DMS 273 (cell line): Measurements from ENCODE around the gene USP38.
"Not testable (repeated sequence)": the region's sequence is repeated elsewhere in the genome, so short reads cannot be mapped to it uniquely, and the experiment has no call there.

Source experiments
- DNase-seq: peaks from one replicate; lab custom pipeline; 2025; ENCODE audit not compliant: unreplicated experiment; lab: John Stamatoyannopoulos, UW

Gene USP38

DNA sequence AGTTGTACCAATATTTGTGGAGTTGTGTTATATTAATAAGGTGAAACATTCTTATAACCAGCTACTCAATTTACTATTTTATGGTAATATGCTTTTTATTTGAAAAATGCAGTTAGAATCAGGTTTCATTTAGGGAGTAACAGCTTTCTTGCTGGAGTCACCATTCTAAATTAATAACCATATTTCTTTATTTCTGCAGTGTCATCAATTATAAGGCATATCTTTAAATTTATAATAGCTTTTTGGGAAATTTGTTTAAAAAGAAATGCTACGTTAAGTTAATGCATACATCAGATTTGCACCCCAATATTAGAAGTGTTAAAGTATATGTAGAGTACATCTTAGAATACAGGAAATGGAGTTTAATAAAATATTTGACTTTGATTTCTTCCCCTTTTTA, 18.9 kb downstream of the USP38 start:
- DNase-seq = no peak

DNA sequence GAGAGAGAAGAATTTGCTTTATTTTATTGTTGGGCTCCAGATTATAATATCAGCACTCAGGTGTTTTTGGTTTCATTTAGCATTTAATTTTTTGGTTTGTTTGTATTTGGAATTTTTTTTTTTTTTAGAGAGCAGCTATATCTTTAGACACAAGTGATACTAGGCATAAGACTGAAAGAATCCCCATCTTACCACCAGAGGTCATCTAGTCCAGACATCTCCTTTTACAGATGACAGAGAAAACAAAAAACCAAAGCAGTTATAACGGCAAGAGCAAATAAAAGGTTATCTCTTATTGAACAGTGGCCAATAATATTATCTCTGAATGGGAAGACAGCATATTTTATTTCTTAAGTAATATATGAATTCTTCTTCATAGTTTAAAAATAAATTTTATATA, 22.8 kb downstream of the USP38 start:
- peak; percentile 23 for DNase-seq

DNA sequence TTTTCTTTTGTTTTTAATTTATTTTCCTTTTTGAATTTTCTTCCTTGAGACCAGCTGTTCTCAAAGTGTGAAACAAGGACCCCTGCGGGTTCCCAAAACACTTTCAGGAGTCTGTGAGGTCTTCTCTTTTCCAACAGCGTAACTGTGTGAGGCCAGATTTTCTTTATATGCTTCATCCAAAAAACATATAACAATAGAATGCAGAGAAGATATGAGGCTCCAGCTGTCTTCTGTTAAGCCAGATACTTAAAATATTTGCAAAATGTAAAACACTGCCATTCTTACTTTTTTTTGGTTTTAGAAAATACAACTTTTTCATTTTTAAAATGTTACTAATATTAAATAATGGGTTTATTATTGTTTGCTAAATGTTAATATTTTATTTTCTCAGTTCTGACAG, 27.8 kb downstream of the USP38 start:
- no peak for DNase-seq

DNA sequence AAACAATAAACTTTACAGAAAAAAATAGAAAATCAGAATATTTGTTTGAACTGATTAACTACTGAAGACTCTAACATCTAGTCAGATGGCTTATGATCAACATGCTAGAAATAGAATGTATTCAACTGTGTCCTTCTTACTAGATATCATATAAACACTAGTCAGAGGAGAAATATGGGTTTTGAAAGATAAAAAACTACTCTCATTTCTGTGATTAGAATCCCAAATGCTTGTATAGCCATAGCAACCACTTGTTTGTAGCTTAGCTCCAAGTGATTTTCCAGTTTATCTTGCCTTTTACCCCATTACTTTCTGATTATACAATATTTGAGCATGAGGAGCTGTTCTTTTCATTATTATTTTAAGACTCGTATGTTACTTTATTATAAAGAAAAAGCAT, 31.2 kb downstream of the USP38 start:
- no peak for DNase-seq

DNA sequence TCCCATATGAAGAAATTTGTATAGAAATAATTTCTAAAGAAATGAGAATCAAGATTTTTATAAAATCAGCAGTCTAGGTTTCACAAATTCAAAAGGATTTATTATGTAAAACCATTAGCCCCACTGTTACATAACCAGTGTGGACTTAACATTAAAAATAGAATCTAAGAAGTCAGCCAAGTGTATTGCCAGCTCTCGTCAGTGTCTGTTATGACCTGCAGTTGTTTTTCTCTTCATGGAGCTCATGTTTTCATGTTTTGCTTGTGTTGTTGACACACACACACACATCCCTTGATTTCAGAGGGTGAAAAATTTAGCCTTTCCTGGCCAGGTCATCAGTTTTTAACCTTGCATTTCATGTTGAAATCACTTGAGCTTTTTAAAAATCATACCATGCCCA, 39.5 kb downstream of the USP38 start:
- no peak for DNase-seq

DNA sequence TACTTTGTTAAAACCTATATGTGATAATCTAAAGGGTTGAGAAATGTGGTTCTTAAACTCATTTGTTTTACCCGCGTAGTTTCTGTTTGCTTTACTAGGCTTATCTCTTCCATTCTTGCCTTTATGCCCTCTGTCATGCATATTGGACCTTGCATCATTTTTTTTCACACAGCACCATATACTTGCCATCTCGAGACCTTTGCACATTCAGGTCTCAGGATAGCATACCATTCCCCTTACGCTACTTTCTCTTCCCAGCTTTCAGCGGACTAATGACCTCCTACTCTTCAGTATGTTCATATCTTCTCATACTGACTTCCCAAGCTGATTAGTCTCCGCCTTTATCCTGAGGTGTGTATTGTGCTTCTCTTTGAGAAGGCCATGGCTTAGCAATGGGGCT, 40.5 kb downstream of the USP38 start:
- DNase-seq = no peak

DNA sequence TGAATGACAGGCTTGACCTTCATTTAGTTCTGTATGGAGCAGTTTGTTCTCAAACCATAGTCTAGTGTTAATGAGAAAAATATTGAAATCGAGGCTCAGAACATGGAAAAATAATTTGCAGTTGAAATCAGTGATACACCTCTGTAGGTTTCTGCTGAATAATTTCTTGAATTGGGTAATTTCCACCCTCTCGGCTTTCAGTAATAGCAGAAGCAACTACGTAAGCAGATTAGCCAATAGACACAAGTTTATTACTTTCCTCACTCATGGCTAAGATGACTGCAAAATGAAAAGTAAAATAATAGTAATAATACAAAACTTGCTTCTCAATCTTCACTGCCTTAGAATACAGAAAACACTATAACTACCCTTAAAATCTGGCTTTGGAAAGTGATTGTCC, 46.0 kb downstream of the USP38 start:
- DNase-seq = no peak

DNA sequence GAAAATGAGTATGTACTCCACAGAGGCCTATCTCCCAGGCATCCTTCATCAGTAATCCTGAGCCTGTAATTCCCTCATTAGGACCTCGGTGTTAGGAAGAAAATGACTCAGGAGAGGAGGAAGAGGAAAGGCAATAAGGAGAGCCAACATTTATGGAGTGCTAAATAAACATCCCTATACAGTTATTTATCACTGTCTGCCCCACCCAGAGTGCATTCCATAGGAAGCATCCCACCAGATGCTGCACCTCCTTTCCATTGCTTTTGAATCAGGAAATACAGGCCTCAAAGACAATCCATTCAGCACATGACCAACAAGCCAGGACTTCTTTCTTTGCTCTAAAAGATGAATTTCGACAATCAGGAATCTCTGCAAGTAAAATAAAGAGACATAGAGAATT, 47.6 kb downstream of the USP38 start:
- DNase-seq = no peak

DNA sequence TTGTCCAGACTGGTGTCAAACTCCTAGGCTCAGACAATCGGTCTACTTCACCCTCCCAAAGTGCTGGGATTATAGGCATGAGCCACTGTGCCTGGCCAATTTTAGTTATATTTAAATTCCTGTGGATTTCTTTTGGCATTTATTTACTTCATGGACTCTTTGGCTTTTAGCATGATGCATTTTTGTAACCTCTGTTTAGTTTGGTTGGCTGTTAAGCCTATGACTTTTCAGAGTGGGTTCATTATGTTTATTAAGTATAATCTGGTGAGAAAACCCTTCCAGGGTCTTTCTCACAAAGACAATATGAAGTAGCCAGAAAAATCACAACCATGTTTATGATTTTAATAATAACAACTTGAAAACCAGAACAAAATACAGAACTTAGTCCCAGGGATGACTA, 49.4 kb downstream of the USP38 start:
- DNase-seq = no peak

DNA sequence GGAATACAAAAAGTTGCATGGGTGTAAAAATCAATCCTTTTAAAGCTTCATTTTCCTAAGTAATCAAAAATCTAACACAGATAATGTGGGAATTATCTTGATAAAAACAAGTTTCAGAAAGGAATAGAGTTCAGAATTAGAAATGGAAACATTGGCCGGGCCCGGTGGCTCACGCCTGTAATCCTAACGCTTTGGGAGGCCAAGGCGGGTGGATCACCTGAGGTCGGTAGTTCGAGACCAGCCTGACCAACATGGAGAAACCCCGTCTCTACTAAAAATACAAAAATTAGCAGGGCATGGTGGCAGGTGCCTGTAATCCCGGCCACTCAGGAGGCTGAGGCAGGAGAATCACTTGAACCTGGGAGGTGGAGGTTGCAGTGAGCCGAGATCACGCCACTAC, 52.5 kb downstream of the USP38 start:
- not testable (repeated sequence) for DNase-seq

DNA sequence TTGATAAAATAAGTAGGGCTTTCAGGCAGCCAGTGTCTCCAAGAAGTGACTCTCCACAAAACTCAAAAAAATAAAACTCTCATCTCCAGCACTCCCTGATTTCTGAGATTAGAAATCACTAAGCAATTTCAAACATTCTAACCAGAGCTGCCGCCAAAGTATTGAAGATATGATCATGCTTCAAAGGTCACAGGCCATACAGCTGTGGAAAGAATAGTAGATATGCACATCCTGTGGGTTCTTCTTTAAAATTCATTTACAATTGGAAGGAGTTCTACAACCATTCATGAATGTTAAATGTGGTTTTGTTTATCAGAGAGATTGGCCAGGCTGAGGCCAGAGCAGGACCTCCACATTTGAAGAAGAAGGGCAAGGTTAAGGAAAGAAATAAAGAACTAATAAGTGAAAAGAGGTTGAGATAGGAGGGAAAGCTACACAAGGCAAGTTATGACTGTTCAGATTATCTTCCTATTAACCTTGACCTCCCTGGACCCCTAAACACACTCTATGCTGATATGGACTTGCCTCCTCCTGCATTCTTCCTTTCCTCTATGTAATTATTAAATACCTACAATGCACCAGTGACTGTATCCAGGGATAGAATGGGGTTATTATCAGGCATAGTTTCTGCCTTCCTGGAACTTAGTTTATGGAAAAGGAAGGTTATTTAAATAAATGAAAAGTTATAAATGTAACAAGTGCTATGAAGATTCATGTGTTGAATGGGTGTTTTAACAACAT, 56.4 kb downstream of the USP38 start:
- DNase-seq = no peak

DNA sequence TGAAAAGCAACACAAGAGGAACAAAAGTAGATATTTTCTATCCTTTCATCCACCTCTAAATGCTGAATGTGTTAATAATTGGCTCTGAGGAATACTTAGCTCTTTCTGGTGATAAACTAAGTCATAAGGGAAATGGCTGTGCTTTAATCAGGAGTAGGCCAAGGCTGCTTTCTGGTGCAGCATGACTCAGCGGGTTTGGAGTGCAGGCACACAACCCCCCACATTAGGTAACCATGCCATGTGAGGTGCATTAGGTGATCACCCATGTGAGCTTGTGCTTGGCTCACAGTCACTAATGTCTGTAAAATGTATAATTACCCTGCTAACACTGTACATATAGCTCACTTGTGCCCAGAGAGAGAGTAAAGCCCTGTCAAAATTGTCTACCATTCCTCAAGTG, 57.2 kb downstream of the USP38 start:
- DNase-seq = no peak

DNA sequence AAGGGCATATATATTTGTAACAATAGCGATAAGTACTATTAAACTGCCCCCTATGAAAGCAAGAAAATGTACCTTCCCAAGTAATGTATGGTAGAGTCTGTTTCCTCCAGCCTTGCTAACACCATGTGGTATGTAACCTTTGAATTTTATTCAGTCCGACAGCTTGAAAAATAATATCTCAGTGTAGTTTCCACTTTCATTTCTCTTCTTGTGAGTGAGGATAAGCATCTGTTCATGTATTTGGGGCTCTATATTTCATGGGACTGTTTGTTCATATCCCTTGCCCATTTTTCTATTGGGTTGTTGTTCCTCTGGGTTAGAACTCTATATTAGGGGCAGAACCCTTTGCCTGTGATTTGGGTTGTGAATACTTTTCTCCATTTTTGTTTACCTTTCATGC, 58.3 kb downstream of the USP38 start:
- DNase-seq = no peak

DNA sequence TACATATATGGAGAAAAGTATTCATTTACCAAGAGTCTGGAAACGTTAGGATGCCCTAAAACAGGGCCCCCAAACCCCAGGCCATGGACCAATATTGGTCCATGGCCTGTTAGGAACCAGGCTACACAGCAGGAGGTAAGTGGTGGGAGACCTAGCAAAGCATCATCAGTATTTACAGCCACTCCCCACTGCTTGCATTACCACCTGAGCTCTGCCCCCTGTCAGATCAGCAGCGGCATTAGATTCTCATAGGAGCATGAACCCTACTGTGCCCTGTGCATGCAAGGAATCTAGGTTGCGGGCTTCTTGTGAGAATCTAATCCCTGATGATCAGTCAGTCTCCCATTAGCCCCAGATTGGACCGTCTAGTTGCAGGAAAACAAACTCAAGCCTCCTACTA, 62.3 kb downstream of the USP38 start:
- DNase-seq = no peak

DNA sequence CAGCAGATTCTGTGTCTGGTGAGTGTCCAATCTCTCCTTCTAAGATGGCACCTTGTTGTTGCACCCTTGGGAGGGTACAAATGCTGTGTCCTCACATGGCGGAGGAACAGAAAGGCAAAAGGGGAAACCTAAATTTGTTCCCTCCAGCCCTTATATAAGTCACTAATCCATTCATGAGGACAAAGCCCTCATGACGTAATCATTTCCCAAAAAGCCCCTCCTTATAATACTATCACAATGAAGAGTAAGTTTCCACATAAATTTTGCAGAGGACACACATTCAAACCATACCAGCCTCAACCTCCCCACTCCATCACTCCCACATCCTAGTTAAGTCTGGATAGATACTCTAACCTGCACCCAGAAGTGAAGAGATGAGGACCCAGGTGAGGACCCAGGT, 63.1 kb downstream of the USP38 start:
- DNase-seq = no peak

DNA sequence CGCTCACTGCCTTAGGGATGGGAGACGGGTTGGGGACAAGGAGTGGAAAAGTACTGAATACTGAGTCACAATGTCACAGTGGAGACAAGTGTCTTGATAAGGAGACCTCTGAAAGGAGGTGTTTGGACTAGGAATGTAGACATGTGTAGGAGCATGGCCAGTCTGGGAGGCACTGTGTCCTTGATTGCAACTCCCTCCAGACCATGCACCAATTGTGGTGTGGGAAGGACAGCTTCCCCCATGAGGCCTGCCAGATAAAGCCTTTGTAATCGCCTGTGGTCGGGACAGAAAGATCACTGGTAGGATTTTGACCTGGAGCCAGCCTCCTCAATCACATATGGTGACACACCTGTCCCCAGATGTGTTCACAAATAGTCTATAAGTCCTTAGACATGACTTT, 64.1 kb downstream of the USP38 start:
- DNase-seq = no peak

DNA sequence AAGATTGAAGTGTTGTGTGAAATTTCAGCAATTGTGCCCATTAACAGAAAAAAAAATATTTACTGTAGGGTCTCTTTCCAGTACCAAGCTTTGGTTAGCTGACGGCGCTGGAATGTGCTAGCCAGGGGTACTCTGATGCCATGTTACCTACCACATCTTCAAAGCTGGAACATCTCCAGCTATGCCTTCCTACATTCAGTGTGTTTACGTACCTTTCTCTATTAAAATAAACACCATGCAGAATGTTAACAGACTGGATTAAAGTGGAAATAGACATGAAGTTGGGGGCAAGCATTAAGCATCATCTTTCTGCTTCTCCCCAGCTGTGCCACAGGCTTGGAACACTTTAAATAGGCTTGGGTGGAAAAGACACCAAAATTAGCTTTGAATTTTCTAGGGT, 65.9 kb downstream of the USP38 start:
- no peak for DNase-seq

DNA sequence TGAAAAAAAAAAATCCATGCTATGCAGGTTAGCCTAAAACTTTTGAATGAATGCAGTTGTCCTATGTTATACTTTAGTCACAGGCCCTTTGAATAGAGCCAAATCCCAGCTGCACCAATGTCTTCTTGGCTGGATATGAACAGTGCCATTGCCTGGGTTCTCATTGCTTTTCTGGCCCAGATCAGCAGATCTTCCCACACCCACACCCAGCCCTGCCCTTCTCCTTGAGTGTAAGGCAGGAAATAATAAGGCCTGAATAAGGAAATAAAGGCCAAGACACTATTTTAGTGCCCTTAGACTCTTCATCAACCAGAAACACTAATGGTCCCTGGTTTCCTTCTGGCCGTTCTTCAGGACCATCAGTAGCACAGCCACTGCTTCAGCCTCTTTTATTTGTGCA, 66.6 kb downstream of the USP38 start:
- DNase-seq = no peak

DNA sequence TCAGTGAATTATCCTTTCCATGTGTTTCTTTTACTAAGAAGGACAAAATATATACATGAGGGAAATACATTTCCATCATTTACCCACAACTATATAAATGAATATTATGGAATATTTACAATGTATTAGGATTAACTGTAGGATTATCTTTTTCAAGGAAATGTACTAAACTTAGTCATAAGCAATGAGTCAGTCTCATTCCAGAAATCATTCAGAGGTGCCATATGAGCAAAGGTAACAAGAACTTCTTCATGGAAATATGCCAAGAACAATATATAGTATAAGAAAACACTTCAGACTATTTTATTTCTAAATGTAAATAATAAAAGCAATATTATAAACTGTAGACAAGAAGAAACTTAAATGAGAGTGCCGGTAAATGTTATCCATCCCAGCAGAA, 67.1 kb downstream of the USP38 start:
- no peak for DNase-seq

DNA sequence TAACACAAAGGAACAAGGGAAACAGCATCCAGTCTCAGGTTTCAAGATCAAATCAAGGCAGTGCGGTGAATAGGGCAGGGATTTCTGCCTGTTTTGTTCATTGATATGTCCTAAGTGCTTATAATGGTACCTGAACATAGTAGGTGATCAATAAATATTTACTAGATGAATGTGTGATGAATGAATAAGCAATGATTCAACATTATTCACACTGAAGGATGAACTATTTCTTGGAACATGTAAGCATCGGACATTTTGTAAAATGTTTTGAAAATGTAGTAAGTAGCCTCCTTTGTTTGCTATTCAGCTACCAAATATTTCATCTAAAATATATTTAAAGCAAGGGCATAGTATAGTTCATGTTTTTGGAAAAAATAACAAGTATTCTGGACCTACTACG, 67.8 kb downstream of the USP38 start:
- DNase-seq = no peak

DNA sequence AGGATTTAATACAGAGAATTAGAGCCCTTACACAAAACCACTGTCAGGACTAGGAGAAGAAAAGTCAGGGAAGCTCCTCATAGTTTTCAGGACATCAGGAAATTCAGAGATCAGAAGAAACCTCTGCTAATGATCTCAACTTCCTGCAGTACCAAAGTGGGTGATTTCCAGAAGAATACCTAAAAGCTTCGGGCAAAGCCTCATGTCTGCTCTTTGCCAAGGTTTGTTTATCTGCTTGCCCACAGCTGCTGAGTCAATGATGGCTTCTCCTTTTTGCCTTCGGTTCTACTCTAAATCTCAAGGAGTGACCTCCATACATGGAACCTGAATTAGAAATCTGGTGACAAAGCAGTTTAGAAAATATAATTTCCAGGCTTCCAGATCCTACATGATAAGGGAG, 68.4 kb downstream of the USP38 start:
- DNase-seq = no peak

DNA sequence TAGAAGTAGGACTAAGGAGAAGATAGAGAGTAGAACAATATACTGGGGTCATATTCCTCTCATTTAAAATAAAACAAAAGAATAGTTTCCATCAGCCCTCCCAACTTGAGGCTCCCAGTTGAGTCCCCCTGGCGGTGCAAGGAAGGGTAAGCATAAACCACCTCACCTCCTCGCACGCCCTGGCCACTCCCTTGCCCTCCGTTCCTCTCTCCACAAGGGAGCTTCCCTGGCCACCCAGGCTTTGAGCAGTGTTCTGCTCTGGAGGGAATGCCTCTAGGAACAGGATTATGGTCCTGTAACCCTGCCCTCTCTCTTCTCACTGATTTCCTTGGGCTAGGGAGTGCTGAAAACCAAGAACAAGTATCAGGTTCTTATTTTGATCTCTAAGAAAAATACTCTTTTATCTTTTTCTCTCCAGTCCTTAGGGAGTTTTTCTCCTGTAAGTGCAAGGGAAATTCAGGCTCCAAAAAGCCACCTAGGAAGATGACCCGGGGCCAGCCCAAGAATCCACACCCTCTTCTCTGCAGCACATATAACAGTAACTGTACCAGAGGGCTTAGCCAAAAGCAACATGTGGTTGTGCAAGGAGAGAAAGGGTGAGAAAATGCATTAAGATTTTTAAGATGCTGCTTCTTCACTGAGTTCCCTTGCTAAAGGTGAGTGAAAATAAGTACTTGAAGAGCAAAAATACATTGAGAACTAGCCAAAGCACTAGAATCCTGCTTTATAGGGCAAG, 69.9 kb downstream of the USP38 start:
- DNase-seq = no peak

DNA sequence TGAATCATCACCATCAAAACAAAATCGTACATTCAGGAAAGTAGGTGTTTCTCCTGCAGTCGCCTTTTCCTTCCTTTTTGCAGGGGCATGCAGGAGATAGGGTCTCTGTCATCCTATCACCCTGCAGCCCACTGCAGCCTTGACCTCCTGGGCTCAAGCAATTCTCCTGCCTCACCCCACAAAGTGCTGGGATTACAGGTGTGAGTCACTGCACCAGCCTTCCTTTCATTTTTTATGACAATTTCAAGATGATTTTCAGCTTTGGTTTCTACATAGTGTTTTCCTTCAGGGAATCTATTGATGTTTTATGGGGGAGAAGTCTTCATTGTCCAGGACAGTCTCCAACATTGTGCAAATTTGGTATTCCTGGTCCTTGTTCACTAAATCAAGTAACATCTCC, 71.7 kb downstream of the USP38 start:
- no peak for DNase-seq
